Stomach (tissue), 9 donors: Measurements from ENCODE around the gene CIAO2A. TPM values are rescaled to one million over a fixed set of nuclear protein-coding genes. Genes with fewer than 3 reads are reported as not detected.
"Not testable (repeated sequence)": the region's sequence is repeated elsewhere in the genome, so short reads cannot be mapped to it uniquely, and the experiment has no call there.

ENCODE experiments used
- DNase-seq, 2 donors: peaks; one replicate each; pipeline versions ENCODE4 v3.0.0 to v3.0.0-alpha.2; 2013 to 2019
- H3K27ac ChIP-seq, 5 donors: fragments of 200-600 bp in 4 of 5; sonication (generic) in 4 of 5; one replicate each; pipeline ENCODE4 v1.5.1; 2013 to 2019; ENCODE audit warnings: mild to moderate bottlenecking in 1 of 5, moderate library complexity in 1 of 5
- H3K27me3 ChIP-seq, 3 donors: fragments of 200-600 bp; sonication (generic); one replicate each; pipeline ENCODE4 v1.5.1; 2017 to 2019; ENCODE audit warnings: mixed run types in 1 of 3
- H3K36me3 ChIP-seq, 4 donors: fragments of 200-600 bp; sonication (generic); 1 replicate in 3 of 4; 2 replicates in 1 of 4; pipeline ENCODE4 v1.5.1; 2016 to 2019
- H3K4me1 ChIP-seq, 4 donors: fragments of 200-600 bp; sonication (generic); one replicate each; pipeline ENCODE4 v1.5.1; 2016 to 2019
- H3K4me3 ChIP-seq, 4 donors: fragments of 200-600 bp; sonication (generic) in 3 of 4; one replicate each; pipeline ENCODE4 v1.5.1; 2016 to 2019; ENCODE audit warnings: mild to moderate bottlenecking in 1 of 4
- H3K9me3 ChIP-seq, 4 donors: fragments of 200-600 bp; sonication (generic); one replicate each; pipeline ENCODE4 v1.5.1; 2016 to 2019
- EP300 ChIP-seq: sonication (generic); formaldehyde crosslinking; IDR thresholded peaks from one replicate; pipeline ENCODE4 v1.6.1; 2017; ENCODE audit warnings: antibody characterized with exemption
- POLR2A ChIP-seq, 4 donors: fragments of 450-650 bp; IDR thresholded peaks; one replicate each; pipeline ENCODE4 v1.6.1; 2016; ENCODE audit warnings: antibody characterized with exemption in 4 of 4, control low read depth in 2 of 4, mild to moderate bottlenecking in 1 of 4, moderate library complexity in 1 of 4
- POLR2AphosphoS5 ChIP-seq, 3 donors: sonication (generic); formaldehyde crosslinking; IDR thresholded peaks; one replicate each; pipeline ENCODE4 v1.6.1; 2016; ENCODE audit warnings: antibody characterized with exemption in 3 of 3
- WGBS, 5 donors: extraction: QIAGEN DNeasy Blood & Tissue Kit in 3 of 5; methylation state at CpG; one replicate each; pipeline versions ENCODE4 v1.1.5 to v1.1.7; 2013 to 2018; 5-methylcytosine and 5-hydroxymethylcytosine counted together
- intact Hi-C: fragments of 100-400 bp; cut with DNase I; formaldehyde crosslinking; loops from one replicate; pipeline ENCODE4 v1.15.1; 2023; ENCODE audit warnings: low total_unique reads
- polyA plus RNA-seq, 3 donors: library from polyadenylated mRNA; stranded (reverse); fragments of 200-250 nt; gene quantifications; one replicate each; pipeline ENCODE4 v1.2.3, GENCODE V29; 2013
- total RNA-seq, 5 donors: library from RNA; depleted of rRNA; stranded (reverse); fragments of >200 nt; gene quantifications; one replicate each; pipeline versions ENCODE4 v1.1.0 to v1.2.3, GENCODE V29; 2014 to 2016
- TF ChIP-seq, protein P1 (sequence below), 7 experiments: fragments of 450-650 bp in 4 of 7; fragments of 200-600 bp in 3 of 7; sonication (generic) in 3 of 7; IDR thresholded peaks; one replicate each; pipeline ENCODE4 v1.5.1; 2016 to 2019; ENCODE audit warnings: antibody characterized with exemption in 7 of 7, control low read depth in 2 of 7, mild to moderate bottlenecking in 1 of 7
- donor health status: healthy with polysubstance abuse.
- donor health status: Bipolar disorder and iron deficiency.
- donor health status: healthy.

Gene CIAO2A
- total and polyA plus RNA-seq, 8 donors, result 27.2 to 425 (median 131) TPM

DNA sequence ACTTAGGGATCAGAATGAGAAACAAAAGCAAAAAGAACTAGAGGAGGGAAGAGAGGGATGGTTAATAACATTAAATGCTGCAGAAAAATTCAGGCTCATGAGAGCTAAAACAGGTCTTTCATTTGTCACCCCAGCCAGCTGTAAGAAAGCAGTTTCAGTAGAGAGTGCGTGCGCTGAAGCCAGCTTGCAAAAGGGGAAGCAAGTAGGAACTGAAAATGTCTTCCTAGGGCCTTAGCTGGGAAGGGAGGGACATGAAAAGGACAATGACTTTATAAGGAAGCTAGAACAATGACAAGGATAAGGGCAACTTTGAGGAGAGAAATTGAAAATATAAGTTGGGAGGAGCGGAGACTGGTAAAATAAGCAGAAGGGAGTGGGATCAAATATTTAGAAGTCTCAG, 3.1 kb downstream of the CIAO2A start:
- peak in 1 of 2 donors; percentile 23 for DNase-seq
- Histone ChIP-seq H3K4me3 (no peak overlapping the region), H3K4me1 (peaks cover 17 to 65% (median 39%) of the 10 kb centered on the region in 4 donors), H3K27ac (peak overlapping the region in 3 of 5 donors; percentile 21 to 58 (median 55)), H3K27me3 (no peaks in the 10 kb centered on the region), H3K36me3 (peaks cover 0 to 45% (median 42%) of the 10 kb centered on the region in 4 donors), H3K9me3 (no peaks in the 10 kb centered on the region)
- no peak for TF ChIP-seq EP300
- no peak for TF ChIP-seq POLR2AphosphoS5 (IDR thresholded peaks at IDR 0.05)
- no peak for TF ChIP-seq POLR2A (IDR thresholded peaks at IDR 0.05)
- TF ChIP-seq, protein P1, sequence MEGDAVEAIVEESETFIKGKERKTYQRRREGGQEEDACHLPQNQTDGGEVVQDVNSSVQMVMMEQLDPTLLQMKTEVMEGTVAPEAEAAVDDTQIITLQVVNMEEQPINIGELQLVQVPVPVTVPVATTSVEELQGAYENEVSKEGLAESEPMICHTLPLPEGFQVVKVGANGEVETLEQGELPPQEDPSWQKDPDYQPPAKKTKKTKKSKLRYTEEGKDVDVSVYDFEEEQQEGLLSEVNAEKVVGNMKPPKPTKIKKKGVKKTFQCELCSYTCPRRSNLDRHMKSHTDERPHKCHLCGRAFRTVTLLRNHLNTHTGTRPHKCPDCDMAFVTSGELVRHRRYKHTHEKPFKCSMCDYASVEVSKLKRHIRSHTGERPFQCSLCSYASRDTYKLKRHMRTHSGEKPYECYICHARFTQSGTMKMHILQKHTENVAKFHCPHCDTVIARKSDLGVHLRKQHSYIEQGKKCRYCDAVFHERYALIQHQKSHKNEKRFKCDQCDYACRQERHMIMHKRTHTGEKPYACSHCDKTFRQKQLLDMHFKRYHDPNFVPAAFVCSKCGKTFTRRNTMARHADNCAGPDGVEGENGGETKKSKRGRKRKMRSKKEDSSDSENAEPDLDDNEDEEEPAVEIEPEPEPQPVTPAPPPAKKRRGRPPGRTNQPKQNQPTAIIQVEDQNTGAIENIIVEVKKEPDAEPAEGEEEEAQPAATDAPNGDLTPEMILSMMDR (IDR thresholded peaks at IDR 0.05), result no peak
- 77 to 90% (median 80%) methylated on average over 3 of the region's 3 CpGs for WGBS, 5 donors
- intact Hi-C loops, result loop anchor here (10.0 kb wide), 1 partner anchor 64 kb away; the partner anchor contains the start of gene SNX22

DNA sequence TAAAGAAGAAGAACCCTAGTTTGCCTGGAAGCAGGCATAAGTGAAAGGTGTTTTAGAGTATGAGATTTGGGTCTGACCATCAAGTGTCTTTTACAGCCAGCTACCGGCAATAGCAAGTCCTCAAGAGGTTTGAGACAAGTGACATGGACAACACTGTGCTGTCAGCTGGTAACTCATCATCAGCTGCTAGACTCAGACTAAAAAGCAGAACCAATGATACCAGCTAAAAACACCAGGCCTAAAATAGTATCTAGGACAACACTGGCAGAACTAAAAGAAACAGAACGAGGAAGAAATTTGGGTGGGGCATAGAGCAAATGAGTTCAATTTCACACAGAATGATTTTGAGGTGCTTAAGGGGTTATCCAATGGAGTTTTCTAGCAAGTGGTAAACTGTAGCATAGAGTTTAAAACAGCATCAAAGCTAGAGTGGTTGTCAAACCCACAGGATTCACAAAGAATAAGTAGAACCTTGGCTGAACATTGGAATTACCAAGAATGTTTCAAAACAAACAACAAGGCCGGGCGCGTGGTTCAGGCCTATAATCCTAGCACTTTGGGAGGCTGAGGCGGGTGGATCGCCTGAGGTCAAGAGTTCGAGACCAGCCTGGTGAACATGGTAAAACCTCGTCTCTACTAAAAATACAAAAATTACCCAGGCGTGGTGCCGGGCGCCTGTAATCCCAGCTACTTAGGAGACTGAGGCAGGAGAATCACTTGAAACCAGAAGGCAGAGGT, 3.9 kb downstream of the CIAO2A start:
- intact Hi-C loops, result loop anchor here (10.0 kb wide), 1 partner anchor 65 kb away; the partner anchor contains the start of gene SNX22
- no peaks in the 10 kb centered on the region for H3K27me3 ChIP-seq
- no peak for TF ChIP-seq POLR2A (IDR thresholded peaks at IDR 0.05)
- no peak for TF ChIP-seq POLR2AphosphoS5 (IDR thresholded peaks at IDR 0.05)
- TF ChIP-seq EP300, result no peak
- TF ChIP-seq, protein P1 (IDR thresholded peaks at IDR 0.05), result no peak
- H3K4me1 ChIP-seq, result peaks cover 9 to 57% (median 31%) of the 10 kb centered on the region in 4 donors
- DNase-seq, result peak in 1 of 2 donors; percentile 17
- H3K4me3 ChIP-seq, result no peak overlapping the region
- H3K9me3 ChIP-seq, result no peaks in the 10 kb centered on the region
- 80 to 92% (median 85%) methylated on average over 12 of the region's 12 CpGs for WGBS, 5 donors
- H3K27ac ChIP-seq, result peak overlapping the region in 3 of 5 donors; percentile 21 to 58 (median 55)
- H3K36me3 ChIP-seq, result peaks cover under 1 to 53% (median 51%) of the 10 kb centered on the region in 4 donors

DNA sequence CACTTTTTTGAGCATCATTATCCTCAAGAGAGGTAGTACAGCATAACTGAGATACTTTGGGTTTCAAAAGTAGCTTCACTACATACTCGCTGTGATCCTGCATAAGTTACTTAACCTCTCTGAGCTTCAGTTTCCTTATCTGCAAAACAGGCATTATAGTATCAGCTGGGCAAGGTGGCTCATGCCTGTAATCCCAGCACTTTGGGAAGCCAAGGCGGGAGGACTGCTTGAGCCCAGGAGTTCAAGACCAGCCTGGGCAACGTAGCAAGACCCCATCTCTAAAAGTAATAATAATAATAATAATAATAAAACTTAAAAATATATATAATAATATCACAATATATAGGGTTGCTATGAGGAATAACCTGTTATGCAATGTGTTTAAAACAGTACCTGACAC, 10.9 kb downstream of the CIAO2A start:
- 64 to 84% (median 82%) methylated on average over 3 of the region's 3 CpGs for WGBS, 5 donors
- Histone ChIP-seq H3K27me3 (no peaks in the 10 kb centered on the region), H3K4me3 (no peak overlapping the region), H3K4me1 (no peaks in the 10 kb centered on the region), H3K36me3 (peaks cover 12 to 82% (median 81%) of the 10 kb centered on the region in 4 donors), H3K9me3 (no peaks in the 10 kb centered on the region), H3K27ac (no peak overlapping the region)
- TF ChIP-seq POLR2A (IDR thresholded peaks at IDR 0.05) (no peak), POLR2AphosphoS5 (IDR thresholded peaks at IDR 0.05) (no peak), EP300 (no peak)
- TF ChIP-seq, protein P1 (IDR thresholded peaks at IDR 0.05), result no peak
- intact Hi-C loops, result no loop called here
- no peak for DNase-seq

DNA sequence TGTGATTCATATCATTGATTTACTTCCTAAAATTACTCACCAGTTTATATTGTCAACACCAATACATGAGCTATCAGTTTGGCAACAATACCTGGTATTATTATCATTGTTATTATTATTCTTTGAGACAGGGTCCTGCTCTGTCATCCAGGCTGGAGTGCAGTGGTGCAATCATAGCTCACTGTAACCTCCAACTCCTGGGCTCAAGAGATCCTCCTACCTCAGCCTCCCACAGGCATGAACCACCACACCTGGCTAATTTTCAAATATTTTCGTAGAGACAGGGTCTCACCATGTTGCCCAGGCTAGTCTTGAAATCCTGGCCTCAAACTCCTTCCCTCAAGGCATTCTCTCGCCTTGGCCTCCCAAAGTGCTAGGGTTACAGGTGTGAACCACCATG, 20.1 kb downstream of the CIAO2A start:
- H3K4me3 ChIP-seq, H3K27me3 ChIP-seq, DNase-seq, H3K9me3 ChIP-seq, intact Hi-C loops: not testable (repeated sequence)
- WGBS, 5 donors, result 95 to 97% (median 95%) methylated on average over 2 of the region's 2 CpGs
- peaks cover 18 to 43% (median 29%) of the 10 kb centered on the region in 4 donors for H3K4me1 ChIP-seq
- H3K36me3 ChIP-seq, result peaks cover 3 to 48% (median 29%) of the 10 kb centered on the region in 4 donors
- H3K27ac ChIP-seq, result peak overlapping the region in 1 of 5 donors; percentile 80
